H9 (cell line): Measurements from ENCODE around the gene CRISPLD2. TPM values are rescaled to one million over a fixed set of nuclear protein-coding genes. Genes with fewer than 3 reads are reported as not detected.

Source experiments
- DNase-seq: peaks from one replicate; pipeline ENCODE4 v3.0.0-alpha.2; 2017
- H2AFZ ChIP-seq: one replicate; pipeline ENCODE4 v1.6.1; 2013; ENCODE audit warnings: mild to moderate bottlenecking, low read length, control low read depth, moderate library complexity
- H2AK5ac ChIP-seq: 2 replicates; pipeline ENCODE4 v1.6.1; 2013; ENCODE audit warnings: low read length, control low read depth, mixed read lengths; ENCODE audit not compliant: insufficient read length
- H2BK120ac ChIP-seq: one replicate; pipeline ENCODE4 v1.6.1; 2013; ENCODE audit warnings: low read depth, mild to moderate bottlenecking, low read length, control low read depth, inconsistent platforms; ENCODE audit not compliant: poor library complexity, severe bottlenecking
- H2BK12ac ChIP-seq: 2 replicates; pipeline ENCODE4 v1.6.1; 2013; ENCODE audit warnings: low read length, control low read depth, mixed read lengths, low read depth; ENCODE audit not compliant: insufficient read length
- H2BK15ac ChIP-seq: 2 replicates; pipeline ENCODE4 v1.6.1; 2013; ENCODE audit warnings: low read depth, low read length, control low read depth
- H2BK20ac ChIP-seq: one replicate; pipeline ENCODE4 v1.6.1; 2013; ENCODE audit warnings: low read depth, mild to moderate bottlenecking, low read length, control low read depth, inconsistent platforms; ENCODE audit not compliant: poor library complexity, severe bottlenecking
- H2BK5ac ChIP-seq: 2 replicates; pipeline ENCODE4 v1.6.1; 2013; ENCODE audit warnings: low read length, control low read depth, mixed read lengths; ENCODE audit not compliant: insufficient read length
- H3K14ac ChIP-seq: 2 replicates; pipeline ENCODE4 v1.6.1; 2013; ENCODE audit warnings: low read length, control low read depth; ENCODE audit not compliant: insufficient read depth
- H3K18ac ChIP-seq: 2 replicates; pipeline ENCODE4 v1.6.1; 2013; ENCODE audit warnings: low read depth, mild to moderate bottlenecking, mixed read lengths, low read length, control low read depth; ENCODE audit not compliant: insufficient read length
- H3K23ac ChIP-seq: 2 replicates; pipeline ENCODE4 v1.6.1; 2013; ENCODE audit warnings: low read length, control low read depth, mixed read lengths, low read depth; ENCODE audit not compliant: insufficient read length
- H3K23me2 ChIP-seq: 2 replicates; pipeline ENCODE4 v1.6.1; 2013; ENCODE audit warnings: low read depth, mild to moderate bottlenecking, mixed read lengths, low read length, control low read depth; ENCODE audit not compliant: insufficient read length, poor library complexity, severe bottlenecking
- H3K27ac ChIP-seq: 2 replicates; pipeline ENCODE4 v1.5.1; 2013; ENCODE audit warnings: low read length, control low read depth, mixed read lengths, low read depth; ENCODE audit not compliant: insufficient read length
- H3K27me3 ChIP-seq: 2 replicates; pipeline ENCODE4 v1.6.1; 2013; ENCODE audit warnings: low read length, control low read depth, inconsistent platforms; ENCODE audit not compliant: insufficient read depth
- H3K4ac ChIP-seq: 2 replicates; pipeline ENCODE4 v1.6.1; 2013; ENCODE audit warnings: low read depth, mild to moderate bottlenecking, control low read depth, inconsistent platforms, low read length, moderate library complexity
- H3K4me1 ChIP-seq: 2 replicates; pipeline ENCODE4 v1.6.1; 2013; ENCODE audit warnings: low read length, control low read depth, inconsistent platforms; ENCODE audit not compliant: insufficient read depth
- H3K4me2 ChIP-seq: 2 replicates; pipeline ENCODE4 v1.6.1; 2013; ENCODE audit warnings: low read length, control low read depth, mixed read lengths; ENCODE audit not compliant: insufficient read length, insufficient read depth
- H3K56ac ChIP-seq: 2 replicates; pipeline ENCODE4 v1.6.1; 2013; ENCODE audit warnings: low read depth, mild to moderate bottlenecking, mixed read lengths, low read length, control low read depth; ENCODE audit not compliant: insufficient read length
- H3K79me1 ChIP-seq: 2 replicates; pipeline ENCODE4 v1.6.1; 2013; ENCODE audit warnings: low read depth, mild to moderate bottlenecking, moderate library complexity, low read length, control low read depth, inconsistent platforms; ENCODE audit not compliant: insufficient read depth, poor library complexity, severe bottlenecking
- H3K79me2 ChIP-seq: 2 replicates; pipeline ENCODE4 v1.6.1; 2013; ENCODE audit warnings: low read length, control low read depth, inconsistent platforms; ENCODE audit not compliant: insufficient read depth
- H3K9ac ChIP-seq: 2 replicates; pipeline ENCODE4 v1.6.1; 2013; ENCODE audit warnings: low read length, control low read depth, mixed read lengths; ENCODE audit not compliant: insufficient read length; ENCODE audit errors: extremely low read depth
- H3K9me3 ChIP-seq: one replicate; pipeline ENCODE4 v1.6.1; 2013; ENCODE audit warnings: low read depth, low read length, inconsistent platforms; ENCODE audit not compliant: control insufficient read depth
- H3T11ph ChIP-seq: one replicate; pipeline ENCODE4 v1.6.1; 2013; ENCODE audit warnings: mild to moderate bottlenecking, low read length, control low read depth, inconsistent platforms
- H4K20me1 ChIP-seq: one replicate; pipeline ENCODE4 v1.6.1; 2013; ENCODE audit not compliant: control insufficient read depth, insufficient read length, insufficient read depth
- H4K5ac ChIP-seq: 2 replicates; pipeline ENCODE4 v1.6.1; 2013; ENCODE audit warnings: low read depth, mild to moderate bottlenecking, mixed read lengths, low read length, control low read depth; ENCODE audit not compliant: insufficient read length
- H4K8ac ChIP-seq: replicated peaks from 2 replicates; pipeline ENCODE4 v1.6.1; 2013; ENCODE audit warnings: low read length, control low read depth, mixed read lengths, low read depth; ENCODE audit not compliant: insufficient read length
- H4K91ac ChIP-seq: 2 replicates; pipeline ENCODE4 v1.6.1; 2013; ENCODE audit warnings: low read depth, mild to moderate bottlenecking, moderate library complexity, mixed read lengths, low read length, control low read depth; ENCODE audit not compliant: insufficient read length
- H3K27ac Mint-ChIP-seq, 3 experiments: 2 replicates in 2 of 3; 3 replicates in 1 of 3; pipeline ENCODE4 v1.8.0; 2020 to 2021; ENCODE audit warnings: mixed read lengths in 3 of 3, mild to moderate bottlenecking in 1 of 3, moderate library complexity in 1 of 3
- H3K27me3 Mint-ChIP-seq: 2 replicates; pipeline ENCODE4 v1.8.0; 2021; ENCODE audit warnings: low read depth, mild to moderate bottlenecking, moderate library complexity, mixed read lengths
- H3K36me3 Mint-ChIP-seq, 3 experiments: 2 replicates in 2 of 3; 3 replicates in 1 of 3; pipeline ENCODE4 v1.8.0; 2020 to 2021; ENCODE audit warnings: low read depth in 3 of 3, mixed read lengths in 3 of 3; ENCODE audit not compliant: insufficient read depth in 1 of 3
- H3K4me1 Mint-ChIP-seq, 2 experiments: 2 replicates each; pipeline ENCODE4 v1.8.0; 2020; ENCODE audit warnings: mixed read lengths in 2 of 2
- H3K4me3 Mint-ChIP-seq, 2 experiments: 2 replicates in 1 of 2; 3 replicates in 1 of 2; pipeline ENCODE4 v1.8.0; 2020 to 2021; ENCODE audit warnings: mild to moderate bottlenecking in 2 of 2, mixed read lengths in 2 of 2, moderate library complexity in 1 of 2
- H3K9me3 Mint-ChIP-seq, 2 experiments: 2 replicates in 1 of 2; 3 replicates in 1 of 2; pipeline ENCODE4 v1.8.0; 2020; ENCODE audit warnings: mild to moderate bottlenecking in 2 of 2, mixed read lengths in 2 of 2, moderate library complexity in 1 of 2
- CTCF ChIP-seq: fragments of 200-600 bp; sonication (generic); conservative IDR thresholded peaks from 3 replicates; pipeline ENCODE4 v1.8.0; 2021; ENCODE audit warnings: antibody characterized with exemption, mild to moderate bottlenecking
- WGBS: extraction: QIAGEN DNeasy Blood & Tissue Kit; methylation state at CpG from one replicate; pipeline ENCODE4 v1.1.7; 2013; ENCODE audit warnings: missing lambda C conversion rate, low lambda C conversion rate, mixed read lengths; ENCODE audit not compliant: insufficient read length; ENCODE audit errors: extremely low coverage; 5-methylcytosine and 5-hydroxymethylcytosine counted together
- total RNA-seq: library from RNA; stranded (reverse); gene quantifications from 2 replicates; pipeline ENCODE4 v1.2.1, GENCODE V29; 2021

CRISPLD2 gene
- total RNA-seq, 1 experiment from 2014 or later = 2.3 TPM

- no peak overlapping the region for H4K8ac ChIP-seq
- H3K23me2 ChIP-seq = no peaks in the 10 kb centered on the region
- H3K9ac ChIP-seq = no peak overlapping the region
- H2BK12ac ChIP-seq = no peak overlapping the region
- no CpG with 5 or more reads among the region's 12 CpGs for WGBS
- no peaks in the 10 kb centered on the region for H3K79me1 ChIP-seq
- H3K23ac ChIP-seq = no peak overlapping the region
- H3K9me3 ChIP-seq = no peaks in the 10 kb centered on the region
- H4K20me1 ChIP-seq = no peaks in the 10 kb centered on the region
- no peak overlapping the region for H2AFZ ChIP-seq
- no peak overlapping the region for H2AK5ac ChIP-seq
- no peak overlapping the region for H2BK20ac ChIP-seq
- no peaks in the 10 kb centered on the region for H3K27me3 ChIP-seq
- no peak overlapping the region for H3T11ph ChIP-seq
- no peak overlapping the region for H3K27ac ChIP-seq
- Mint-ChIP-seq H3K27ac (no peak overlapping the region), H3K4me1 (0 out of 4 replicates have a peak, but pooled peaks cover 0 to 4% of the 10 kb centered on the region in 2 experiments), H3K27me3 (no peaks in the 10 kb centered on the region), H3K4me3 (no peak overlapping the region), H3K36me3 (no peaks in the 10 kb centered on the region), H3K9me3 (no peaks in the 10 kb centered on the region)
- H2BK15ac ChIP-seq = no peak overlapping the region
- no peak overlapping the region for H3K4ac ChIP-seq
- no peak overlapping the region for H3K14ac ChIP-seq
- H3K4me1 ChIP-seq = no peaks in the 10 kb centered on the region
- TF ChIP-seq CTCF = no peak
- no peaks in the 10 kb centered on the region for H3K79me2 ChIP-seq
- H3K18ac ChIP-seq = no peak overlapping the region
- no peak overlapping the region for H4K5ac ChIP-seq
- DNase-seq = no peak
- H2BK5ac ChIP-seq = no peak overlapping the region
- no peak overlapping the region for H4K91ac ChIP-seq
- H3K4me2 ChIP-seq = no peak overlapping the region
- no peak overlapping the region for H2BK120ac ChIP-seq
- no peak overlapping the region for H3K56ac ChIP-seq
Observed at GRCh38 chr16:84791088-84791487, 28.7 kb upstream of the CRISPLD2 start.
